Activated T-cell treated with anti-CD3 and anti-CD28 coated beads, Interleukin-2, amount 50 U/mL, for 1 hour (primary cell): ENCODE data around the gene CCDC15.

Experiments used
- DNase-seq: peaks from one replicate; pipeline ENCODE4 v3.0.0-alpha.2; 2020

CCDC15 gene

DNA sequence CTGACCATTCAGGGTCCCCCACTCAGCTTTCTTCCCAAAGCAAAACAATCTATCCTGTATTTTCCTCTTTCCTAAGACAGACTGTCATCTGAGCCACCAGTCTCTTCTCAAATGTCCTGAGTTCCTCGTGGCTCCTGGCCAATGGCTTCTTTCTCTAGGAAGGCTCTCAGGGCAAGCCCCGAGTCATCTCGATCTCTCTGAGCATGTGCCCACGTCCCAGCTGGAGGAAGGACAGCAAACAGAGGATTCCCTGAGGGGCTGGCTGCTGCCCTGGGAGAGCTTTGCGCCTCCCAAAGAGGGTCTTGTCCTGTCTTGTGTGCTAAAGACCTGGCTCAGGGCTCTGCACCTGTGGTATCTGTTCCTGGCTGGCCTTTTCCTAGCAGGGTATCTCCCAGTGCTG, 117.4 kb downstream of the CCDC15 start:
- no peak for DNase-seq

DNA sequence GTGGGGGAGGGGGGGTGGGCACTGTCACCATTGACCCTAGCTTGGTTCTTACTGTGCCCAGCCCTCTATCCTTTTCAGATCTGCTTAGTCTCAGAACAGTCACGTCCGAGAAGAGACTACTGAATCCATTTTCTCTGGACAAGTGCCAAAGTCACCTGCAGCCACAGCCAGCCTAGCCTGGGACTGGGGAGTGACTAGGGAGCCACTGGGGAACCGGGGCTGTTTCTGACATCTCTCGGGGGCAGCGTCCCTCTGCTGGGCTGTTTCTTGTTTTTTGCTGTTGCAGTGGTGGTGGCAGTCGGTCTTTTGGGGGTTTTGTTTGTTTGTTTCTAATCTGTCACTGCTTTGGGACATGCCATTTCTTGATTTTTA, 117.8 kb downstream of the CCDC15 start:
- DNase-seq: no peak

DNA sequence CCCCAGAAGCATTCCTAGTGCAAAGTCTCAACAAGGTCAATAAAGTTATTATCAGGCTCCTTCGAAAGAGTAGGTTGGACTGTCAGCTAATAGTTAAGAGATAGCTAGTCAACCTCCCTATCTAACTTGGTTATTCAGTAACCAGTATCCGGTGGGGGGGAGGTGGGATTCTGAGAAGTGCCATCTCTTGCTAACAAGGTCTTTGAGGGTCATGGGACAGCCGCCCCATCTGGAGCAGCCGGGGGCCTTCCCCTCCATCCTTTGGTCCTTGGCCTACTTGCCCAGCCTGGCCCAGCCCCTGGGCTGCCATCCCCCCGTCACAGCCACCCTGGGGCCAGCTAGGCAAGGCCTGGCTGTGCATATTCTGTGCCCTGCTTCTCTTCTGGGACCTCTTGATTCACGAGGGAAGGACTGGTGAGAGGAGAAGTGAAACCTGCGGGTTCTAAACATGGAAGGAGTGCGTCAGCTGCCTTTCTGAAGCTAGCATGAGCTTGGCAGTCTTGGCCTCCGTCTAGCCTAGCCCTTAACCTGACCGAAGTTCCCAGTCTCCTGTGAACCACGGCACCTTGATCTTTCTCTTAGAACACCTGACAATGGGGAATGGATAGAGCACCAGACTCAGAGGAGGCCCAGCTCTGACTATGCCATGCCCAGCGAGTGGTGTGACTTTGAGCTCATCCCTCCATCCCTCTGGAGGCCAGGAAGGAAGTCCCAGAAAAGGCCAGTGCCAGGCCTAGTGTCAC, 118.4 kb downstream of the CCDC15 start:
- no peak for DNase-seq

DNA sequence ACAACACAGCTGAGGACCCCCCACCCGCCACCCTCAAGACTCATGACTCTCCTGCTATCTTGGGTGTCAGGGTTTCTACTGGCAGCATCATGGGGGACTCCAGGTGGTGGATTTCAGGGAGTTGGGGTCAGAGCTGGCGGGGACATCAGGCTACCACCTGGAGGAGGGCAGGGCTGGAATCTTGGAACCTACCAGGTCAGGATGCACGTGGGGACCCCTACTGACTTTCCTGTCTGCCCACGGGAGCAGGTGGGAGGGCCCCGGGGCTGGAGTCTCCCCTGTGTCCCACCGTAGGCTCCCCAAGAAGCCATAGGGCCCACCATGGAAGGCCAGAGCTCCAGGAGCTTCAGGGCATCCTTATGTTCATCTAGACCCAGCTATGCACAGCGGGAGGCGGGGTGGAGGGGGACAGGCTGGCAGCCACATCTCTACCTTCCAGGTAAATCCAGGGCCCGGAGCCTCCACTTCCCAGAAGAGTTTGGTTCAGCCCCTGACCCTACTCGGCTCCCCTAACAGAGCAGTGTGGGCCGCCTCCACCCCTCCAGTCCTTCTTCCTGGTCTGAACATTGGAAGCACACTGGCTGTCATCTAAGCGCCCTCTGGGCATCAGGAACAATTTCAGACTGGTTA, 119.1 kb downstream of the CCDC15 start:
- DNase-seq: no peak

DNA sequence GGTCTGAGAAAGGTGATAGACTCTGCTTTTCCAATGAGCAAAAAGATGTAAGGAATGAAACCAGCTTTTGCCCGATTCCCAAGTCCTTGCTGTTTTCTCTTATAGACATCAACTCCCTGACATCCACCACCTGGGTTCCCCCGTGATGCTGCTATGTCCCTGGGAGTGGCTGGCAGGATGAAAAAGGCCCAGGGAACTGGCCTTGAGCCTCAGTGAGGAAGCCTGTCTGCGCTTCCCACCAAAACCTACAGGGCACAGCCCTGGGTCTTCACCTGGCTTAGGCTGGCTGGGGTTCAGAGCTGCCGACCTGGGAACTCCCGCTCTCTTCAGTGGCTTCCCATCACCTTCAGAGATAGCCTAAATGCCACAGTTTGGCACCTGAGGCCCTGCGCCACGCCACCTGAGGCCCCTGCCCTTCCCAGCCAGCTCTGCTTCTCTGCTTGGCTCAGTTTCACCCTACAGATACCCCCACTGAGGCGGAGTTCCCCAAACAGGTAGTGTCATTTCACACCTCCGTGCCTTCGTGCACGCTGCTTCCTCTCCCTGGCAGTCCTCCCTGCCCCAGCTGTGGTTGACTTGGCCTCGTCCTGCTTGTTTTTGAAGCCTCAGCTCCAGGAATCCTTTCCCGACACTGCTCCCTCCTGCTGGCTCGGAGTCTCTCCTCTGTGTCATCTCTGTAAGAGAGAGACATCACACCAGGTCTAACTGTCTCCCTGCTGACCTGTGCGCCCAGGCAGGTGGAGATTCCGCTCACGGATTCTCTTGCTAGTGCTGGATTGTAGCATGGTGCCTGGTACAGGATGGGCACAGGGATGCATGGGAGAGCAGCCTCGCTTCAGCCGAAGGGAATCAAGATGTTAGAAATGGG, 119.8 kb downstream of the CCDC15 start:
- DNase-seq: no peak

DNA sequence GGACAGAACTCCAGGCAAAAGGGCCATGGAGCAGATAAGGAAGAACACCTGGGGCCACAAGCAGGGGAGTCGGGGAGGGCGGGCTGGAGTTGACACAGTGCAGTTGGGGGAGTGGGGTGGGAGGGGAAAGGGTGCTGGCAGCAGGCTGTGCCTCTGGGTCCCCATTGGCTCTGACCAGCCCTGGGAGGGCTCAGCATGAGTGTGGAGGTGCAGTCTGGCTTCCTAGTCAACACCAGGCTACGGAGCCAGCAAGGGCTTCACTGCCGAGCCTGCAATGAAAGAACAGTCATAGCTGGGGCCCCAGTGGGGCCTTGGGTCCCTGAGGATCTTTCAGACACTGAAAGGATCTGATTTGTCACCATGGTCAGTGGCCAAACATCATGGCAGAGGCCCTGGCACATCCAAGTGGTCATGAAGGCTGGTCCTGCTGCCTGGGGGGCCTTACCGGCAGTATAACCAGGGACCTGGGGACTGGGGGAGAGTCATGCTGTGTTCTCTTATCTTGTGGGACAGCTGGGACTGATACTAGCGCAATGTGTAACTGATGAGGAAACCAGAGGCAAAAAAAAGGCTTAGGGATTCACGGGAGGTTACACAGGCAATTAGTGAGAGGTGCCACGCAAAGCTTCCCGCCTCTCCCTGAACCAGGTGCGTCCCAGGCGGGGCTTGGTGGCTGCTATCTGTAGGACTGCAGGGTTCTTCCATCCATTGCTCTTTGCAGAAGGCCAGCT, 120.7 kb downstream of the CCDC15 start:
- no peak for DNase-seq

DNA sequence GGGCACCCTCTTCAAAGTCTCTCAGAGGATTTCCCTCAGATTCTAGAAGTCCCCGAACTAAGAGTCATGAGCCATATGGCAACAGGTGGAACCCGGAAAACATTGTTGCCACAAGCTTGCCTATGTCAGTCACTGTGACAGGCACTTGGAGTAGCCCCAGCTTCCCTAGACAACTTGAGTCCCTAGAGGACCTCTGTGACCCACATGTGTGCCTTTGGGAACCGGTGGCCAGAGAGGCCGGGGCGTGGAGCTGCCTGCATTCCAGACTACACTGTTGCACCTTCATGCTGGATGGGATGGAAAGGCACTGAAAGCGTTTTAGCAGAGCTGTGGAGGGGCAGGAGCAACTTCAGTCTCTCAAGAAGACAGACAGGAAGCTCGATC, 121.2 kb downstream of the CCDC15 start:
- DNase-seq: no peak

DNA sequence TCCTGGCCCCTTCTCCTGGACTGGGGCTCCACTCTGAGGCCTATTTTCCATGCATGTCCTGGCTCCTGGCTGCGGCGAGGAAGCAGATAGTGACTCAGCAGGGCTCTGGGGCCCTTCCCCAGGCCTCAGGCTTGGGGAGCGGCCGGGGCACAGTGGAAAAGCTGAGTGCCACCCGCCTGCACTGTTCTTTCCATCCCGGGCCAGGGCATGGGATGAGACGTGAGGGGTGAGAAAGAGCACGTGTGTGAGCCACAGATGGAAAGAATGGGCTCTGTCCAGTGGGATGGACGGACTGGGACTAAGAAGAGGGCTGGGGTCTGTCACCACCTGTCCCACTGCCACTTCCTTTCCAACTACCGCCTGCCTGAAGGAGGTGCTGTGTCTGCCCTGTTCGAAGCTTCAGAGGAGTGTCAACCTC, 121.9 kb downstream of the CCDC15 start:
- DNase-seq: no peak

DNA sequence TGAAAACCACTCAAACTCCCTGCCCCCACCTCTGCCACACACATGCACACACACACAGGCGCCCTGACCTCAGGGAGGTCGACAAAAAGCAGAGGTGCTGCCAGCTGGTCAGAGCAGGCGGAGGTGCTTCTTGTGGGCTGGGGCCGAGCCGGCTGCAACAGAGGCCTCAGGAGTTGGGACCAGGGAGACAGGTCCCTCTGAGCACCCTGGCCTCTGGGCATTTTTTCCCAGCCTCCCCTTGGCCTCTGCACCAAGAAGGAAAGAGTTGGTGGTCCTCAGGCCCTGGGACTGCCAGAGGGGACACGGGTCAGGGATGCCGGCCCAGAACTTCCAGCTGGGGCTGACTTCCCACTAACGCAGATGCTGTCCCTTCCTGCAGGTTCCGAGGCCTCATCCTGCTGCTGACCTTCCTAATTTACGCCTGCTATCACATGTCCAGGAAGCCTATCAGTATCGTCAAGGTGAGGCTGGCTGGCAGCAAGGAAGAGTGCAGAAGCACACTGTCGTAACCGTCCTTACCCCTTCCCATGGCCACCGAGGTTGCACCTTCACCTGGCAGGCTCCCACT, 122.5 kb downstream of the CCDC15 start:
- DNase-seq: no peak

DNA sequence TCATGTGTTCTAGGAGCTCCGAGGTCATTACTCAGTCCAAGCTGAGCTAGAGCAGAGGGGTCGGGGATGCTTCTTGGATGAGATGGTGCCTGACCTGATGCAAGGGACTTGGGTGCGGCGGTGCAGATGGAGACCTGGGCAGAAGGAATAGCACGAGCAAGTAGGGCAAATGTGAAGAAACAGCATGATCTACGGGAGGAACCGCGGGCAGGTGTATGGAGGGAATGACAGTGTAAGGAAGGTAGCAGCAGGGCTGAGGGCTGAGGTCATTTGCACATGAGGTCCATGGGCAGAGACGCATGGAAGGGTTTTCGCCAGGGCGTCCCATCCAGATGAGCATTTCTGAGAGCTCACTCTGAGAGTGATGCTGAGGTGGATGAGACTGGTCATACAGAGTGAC, 124.0 kb downstream of the CCDC15 start:
- no peak for DNase-seq

DNA sequence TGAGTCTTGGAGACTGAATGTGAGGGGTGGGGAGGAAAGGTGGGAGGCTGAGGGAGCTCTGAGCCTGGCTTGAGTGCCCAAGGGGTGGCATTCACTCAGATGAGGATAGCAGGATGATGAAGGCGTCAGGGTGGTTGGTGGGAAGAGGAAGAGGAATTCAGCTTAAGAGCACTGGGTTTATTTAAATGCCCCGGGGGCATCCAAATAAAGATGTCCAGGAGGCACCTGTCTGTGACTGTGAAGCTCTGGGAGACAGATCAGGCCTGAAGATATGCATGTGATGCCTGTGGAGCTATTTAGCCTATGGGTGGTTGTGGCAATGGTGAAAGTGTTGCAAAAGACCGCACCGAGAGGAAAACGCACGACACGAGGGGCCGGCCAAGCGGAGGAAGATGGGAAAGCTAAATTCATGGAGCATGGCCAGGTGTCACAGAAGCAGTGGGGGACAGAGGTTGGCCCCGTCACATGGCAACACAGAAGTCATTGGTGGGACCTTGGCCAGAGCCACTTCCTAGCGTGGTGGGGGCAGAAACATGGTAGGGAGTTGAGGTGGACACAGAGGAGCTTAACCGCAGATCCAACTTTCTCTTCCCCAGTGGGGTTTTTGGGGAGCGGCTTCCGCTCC, 124.6 kb downstream of the CCDC15 start:
- DNase-seq: no peak

DNA sequence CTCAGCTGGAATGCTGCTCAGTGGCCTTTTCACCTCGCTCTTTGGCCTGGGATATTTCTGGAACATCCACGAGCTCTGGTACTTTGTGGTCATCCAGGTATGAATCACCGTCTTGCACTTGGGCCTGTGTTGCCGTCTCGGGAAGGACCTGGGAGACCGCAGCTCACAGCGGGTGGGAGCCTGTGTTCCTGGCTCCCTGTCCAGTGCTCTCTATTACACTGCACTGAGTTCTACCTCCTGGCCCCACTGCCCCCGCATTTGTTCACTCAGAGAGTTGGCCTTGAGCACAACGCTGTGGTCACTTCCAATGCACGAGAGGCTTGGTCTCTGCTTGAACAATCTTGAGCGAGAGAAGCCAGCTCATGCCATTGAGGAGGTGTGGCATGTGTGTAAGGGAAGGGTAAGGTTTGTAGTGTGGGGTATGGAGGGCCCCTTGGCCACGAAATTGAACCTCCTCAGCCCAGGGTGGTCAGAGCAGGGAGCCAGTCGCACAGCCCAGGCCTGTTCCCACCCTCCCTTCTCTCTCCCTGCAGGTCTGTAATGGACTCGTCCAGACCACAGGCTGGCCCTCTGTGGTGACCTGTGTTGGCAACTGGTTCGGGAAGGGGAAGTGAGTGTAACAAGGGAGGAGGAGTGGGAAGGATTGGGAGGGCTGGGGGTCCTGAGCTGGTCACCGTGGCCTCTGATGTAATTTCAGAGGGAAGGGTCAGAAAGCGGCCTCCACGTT, 125.3 kb downstream of the CCDC15 start:
- no peak for DNase-seq

DNA sequence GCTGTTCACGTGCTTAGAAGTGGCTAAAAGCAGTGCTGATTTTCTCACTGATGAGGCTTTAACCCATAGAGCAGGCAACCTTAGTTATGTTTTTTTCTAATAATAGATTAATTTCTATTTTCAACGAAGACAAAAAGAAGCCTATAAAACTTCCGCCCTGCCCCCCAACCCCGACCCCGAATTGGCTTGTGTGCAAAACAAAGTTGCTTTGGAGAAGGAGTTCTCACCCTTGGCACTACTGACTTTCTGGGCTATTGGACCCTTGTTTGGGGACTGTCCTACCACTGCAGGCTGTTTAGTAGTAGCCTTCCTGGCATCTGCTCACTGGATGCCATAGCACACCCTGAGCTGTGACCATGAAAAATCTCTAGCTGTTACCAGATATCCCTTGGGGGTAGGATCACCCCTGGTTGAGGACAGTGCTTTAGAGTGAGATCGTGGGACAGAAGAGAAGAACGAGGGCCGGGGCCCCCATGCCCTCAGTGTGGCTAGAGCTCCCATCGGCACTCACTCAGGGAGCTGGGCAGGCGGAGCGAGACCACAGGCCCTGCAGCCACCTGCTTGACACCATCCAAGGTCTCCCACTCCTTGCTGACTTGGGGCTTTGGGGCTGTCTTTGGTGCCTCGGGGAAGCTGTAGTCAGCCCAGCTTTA, 126.0 kb downstream of the CCDC15 start:
- no peak for DNase-seq

DNA sequence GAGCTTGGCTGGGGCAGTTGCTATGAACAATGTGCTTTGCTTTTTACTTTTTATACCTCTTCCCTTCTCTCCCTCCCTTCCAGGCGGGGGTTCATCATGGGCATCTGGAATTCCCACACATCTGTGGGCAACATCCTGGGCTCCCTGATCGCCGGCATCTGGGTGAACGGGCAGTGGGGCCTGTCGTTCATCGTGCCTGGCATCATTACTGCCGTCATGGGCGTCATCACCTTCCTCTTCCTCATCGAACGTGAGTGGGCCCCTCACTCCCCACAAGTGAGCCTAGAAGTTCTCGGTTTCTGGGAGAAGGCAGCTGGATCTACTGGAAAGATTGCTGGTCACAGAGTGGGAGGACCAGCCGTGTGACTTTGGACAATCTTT, 126.5 kb downstream of the CCDC15 start:
- no peak for DNase-seq

DNA sequence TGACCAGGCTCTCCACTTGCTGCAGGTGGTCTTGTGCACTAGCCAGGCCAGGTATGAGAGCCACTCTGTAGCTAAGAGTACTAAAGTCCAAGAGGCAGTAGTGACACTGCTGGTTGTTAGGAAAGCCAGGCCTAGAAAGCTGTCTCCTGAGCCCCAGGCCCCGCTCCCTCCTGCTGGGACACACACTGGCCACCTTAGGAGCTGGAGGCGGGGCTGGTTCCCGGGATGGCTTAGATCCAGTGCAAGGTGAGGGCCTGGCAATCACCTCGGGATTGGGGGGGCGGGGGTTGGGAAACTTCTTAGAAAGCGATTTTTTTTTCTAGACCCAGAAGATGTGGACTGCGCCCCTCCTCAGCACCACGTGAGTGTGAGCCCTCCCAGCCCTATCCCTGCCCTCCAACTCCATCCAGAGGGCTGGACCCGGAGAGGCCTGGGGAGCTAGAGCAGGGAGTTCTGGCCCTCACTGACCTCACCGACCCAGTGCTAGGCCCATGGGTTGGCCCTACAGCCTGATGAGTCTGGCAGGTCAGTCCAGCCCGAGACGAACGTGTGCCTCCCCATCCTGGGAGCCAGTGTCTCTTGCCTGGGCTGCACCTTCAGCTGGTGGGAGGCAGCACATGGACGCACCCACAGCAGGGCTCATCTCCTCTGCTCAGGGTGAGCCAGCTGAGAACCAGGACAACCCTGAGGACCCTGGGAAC, 127.2 kb downstream of the CCDC15 start:
- DNase-seq: no peak

DNA sequence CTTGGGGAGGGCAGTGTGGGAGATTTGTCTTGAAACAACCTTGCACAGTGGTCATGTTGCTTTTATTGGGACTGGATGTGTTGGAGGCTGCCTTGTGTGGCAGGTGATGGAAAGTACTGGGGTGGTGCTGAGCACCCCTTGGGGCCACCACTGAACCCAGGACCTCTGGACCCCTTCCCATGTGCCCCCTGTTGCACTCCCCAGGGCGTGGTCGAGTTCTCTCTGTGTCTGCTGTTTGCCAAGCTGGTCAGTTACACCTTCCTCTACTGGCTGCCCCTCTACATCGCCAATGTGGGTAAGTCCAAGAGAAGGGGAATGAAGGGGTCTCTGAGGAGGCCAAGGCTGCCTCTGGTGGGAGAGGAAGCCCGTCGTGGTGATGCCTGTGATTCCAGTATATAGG, 128.0 kb downstream of the CCDC15 start:
- no peak for DNase-seq

DNA sequence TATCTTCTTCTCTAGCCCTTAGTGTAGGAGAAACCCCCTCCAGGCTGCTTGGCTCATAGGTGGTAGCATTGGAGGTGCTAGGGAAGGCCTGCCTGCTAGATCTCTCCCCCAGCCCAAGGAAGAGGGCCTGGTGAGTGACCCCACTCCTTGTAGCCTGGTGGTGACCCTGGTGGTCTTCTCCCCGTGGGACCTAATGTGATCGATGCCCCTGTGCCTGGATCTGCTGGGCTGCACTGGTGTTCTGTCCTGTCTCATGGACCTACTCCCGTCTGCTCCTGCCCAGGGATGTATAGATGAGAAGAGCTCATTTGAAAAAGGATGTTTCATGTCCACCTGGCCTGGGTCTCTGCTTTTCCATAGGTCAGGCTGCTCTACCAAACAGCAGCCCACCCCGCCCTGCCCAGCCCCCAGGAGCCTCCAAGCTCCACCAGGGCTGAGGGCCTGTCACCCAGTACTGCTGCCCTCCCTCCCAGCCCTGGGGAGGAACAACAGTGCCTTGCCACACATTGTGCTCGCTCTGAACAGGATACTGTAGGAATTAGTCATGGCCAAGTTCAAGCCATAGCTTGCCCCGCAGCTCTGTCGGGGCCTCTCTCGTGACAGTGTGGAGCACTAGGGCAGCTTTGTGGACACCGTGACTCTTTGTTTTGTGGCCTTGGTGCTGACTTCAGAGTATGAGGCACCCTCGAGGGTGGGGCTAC, 128.8 kb downstream of the CCDC15 start:
- DNase-seq: no peak

DNA sequence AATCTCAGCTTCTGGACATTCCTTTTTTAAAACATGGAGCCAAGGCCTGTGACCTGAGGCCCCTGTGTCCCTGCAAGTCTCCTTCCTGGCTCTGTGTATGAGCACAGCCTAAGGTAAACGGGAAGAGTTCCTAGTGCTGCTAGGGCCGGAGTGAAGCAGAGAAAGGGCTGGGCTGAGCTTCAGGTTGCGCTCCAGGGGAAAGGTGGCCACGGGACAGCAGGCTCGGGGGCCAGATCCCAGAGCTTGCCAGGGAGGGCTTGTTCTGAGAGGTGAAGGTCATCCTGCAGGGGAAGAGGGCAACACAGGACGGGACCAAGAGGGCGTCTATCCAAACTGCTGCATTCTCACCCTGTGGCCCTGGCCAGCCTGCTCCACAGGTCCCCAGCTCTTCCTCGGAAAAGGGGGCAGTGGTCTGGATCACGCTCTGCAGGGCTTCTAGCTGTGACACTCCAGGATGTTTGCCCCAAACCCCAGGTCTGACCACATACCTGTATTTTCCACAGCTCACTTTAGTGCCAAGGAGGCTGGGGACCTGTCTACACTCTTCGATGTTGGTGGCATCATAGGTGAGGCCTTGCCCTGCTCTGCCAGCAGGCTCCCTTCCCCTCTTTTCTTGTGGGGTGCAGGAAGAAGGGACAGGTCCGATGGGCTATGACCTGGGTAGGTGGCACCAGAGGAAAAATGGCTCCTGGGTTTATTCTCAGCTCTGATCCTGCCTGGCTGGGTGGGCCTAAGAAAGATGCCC, 129.5 kb downstream of the CCDC15 start:
- DNase-seq: no peak

DNA sequence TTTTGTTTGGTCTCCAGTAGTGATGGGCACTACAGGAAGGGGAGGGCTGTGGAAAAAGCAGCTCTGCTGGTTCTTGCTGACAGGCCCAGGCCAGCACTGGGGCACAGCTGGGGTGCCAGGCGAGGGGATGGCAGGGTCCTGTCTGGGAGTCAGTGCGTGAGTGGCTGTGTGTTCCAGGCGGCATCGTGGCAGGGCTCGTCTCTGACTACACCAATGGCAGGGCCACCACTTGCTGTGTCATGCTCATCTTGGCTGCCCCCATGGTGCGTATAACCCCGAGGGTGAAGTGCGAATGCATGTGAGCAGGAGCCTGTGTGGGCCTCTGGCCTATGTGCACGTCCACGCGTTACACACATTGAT, 130.0 kb downstream of the CCDC15 start:
- no peak for DNase-seq
